ENCODE results near the gene CDK4. TPM values are rescaled to one million over a fixed set of nuclear protein-coding genes. Genes with fewer than 3 reads are reported as not detected.

Gene CDK4
- total and polyA plus RNA-seq, 4 donors = 69.7 to 115 (median 89.9) TPM

DNA sequence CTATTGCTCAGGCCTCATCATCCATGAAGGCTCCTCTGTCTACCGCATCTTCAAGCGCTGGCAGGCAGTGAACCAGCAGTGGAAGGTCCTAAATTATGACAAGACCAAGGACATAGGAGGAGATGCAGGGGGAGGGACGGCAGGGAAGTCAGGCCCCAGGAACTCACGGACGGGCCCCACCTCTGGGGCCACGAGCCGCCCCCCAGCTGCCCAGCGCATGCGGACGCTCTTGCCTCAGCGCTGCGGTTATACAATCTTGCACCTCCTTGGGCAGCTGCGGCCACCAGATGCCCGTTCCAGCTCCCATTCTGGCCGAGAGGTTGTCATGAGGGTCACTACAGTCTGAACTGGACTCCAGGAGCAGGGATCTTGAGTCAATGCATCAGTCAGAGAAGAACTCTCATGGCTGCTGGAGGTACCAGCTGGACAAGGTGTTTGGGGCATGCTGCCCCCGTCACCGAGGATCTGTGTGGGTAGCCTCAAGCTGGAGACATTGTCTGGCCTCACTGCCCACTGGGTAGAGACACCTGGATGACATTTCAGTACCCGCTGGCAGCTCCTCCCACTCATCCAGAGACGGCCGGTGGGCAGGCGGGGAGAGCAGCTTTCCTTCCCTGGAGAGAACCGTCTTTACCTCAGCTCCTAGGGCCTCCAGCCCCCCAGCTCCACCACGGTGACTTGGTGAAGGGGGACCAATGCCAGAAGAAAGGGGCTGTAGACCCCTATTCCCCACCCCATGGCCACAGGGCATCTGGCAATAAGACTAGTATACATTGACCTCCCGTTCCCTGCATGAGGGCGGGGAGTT, 6.6 kb upstream of the CDK4 start:
- H3K36me3 ChIP-seq (ENCODE audit: control insufficient read depth in 4 of 4, insufficient read depth in 4 of 4, low read length in 4 of 4) = peaks cover 0 to 12% (median 0%) of the 10 kb centered on the region in 4 donors
- DNase-seq = no peak
- H3K9me3 ChIP-seq (ENCODE audit: control insufficient read depth in 4 of 4, insufficient read depth in 3 of 4, low read length in 3 of 4) = peaks cover 0 to 5% (median 0%) of the 10 kb centered on the region in 4 donors
- TF ChIP-seq, protein P1, sequence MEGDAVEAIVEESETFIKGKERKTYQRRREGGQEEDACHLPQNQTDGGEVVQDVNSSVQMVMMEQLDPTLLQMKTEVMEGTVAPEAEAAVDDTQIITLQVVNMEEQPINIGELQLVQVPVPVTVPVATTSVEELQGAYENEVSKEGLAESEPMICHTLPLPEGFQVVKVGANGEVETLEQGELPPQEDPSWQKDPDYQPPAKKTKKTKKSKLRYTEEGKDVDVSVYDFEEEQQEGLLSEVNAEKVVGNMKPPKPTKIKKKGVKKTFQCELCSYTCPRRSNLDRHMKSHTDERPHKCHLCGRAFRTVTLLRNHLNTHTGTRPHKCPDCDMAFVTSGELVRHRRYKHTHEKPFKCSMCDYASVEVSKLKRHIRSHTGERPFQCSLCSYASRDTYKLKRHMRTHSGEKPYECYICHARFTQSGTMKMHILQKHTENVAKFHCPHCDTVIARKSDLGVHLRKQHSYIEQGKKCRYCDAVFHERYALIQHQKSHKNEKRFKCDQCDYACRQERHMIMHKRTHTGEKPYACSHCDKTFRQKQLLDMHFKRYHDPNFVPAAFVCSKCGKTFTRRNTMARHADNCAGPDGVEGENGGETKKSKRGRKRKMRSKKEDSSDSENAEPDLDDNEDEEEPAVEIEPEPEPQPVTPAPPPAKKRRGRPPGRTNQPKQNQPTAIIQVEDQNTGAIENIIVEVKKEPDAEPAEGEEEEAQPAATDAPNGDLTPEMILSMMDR (IDR thresholded peaks at IDR 0.05; ENCODE audit: control extremely low read depth, extremely low read depth) = no peak
- peaks cover 3 to 18% (median 5%) of the 10 kb centered on the region in 5 donors for H3K4me1 ChIP-seq (ENCODE audit: control insufficient read depth in 5 of 5, insufficient read depth in 5 of 5, low read length in 5 of 5)
- no peak overlapping the region for H3K4me3 ChIP-seq
- WGBS, 2 donors = 94 to 97% methylated on average over 25 of the region's 25 CpGs
- no peak overlapping the region for H3K9ac ChIP-seq (ENCODE audit: insufficient read depth in 1 of 2, low read length in 2 of 2)
- no peak overlapping the region for H3K27ac ChIP-seq (ENCODE audit: low read depth in 1 of 2, low read length in 1 of 2)
- peaks cover 0 to 13% (median 10%) of the 10 kb centered on the region in 3 donors for H3K27me3 ChIP-seq (ENCODE audit: control insufficient read depth in 3 of 3, insufficient read depth in 3 of 3, low read length in 2 of 3)
- no peak for ATAC-seq (ENCODE audit: insufficient read depth, low FRiP score)

DNA sequence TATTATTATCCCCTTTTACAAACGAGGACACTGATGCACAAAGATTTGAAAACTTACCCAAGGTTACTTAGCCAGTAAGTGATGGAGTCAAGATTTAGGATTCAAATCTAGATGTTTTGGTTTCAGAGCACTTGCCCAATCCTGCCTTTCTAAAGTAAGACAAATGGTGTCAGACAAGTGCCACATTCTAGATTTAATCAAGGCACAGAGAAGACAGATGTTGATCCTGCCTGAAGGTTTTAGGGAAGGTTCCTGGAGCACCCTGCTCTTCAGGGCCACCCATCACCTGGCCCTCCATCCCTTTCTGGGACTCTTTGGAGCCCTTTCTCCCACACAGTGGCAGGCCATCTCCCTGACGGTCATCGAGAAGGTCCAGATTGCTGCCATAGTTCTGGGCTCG, 5.7 kb upstream of the CDK4 start:
- TF ChIP-seq, protein P1 (IDR thresholded peaks at IDR 0.05; ENCODE audit: control extremely low read depth, extremely low read depth) = no peak
- no peak overlapping the region for H3K9ac ChIP-seq (ENCODE audit: insufficient read depth in 1 of 2, low read length in 2 of 2)
- H3K27me3 ChIP-seq (ENCODE audit: control insufficient read depth in 3 of 3, insufficient read depth in 3 of 3, low read length in 2 of 3) = peaks cover 0 to 3% (median under 1%) of the 10 kb centered on the region in 3 donors
- DNase-seq = no peak
- peaks cover 5 to 27% (median 8%) of the 10 kb centered on the region in 5 donors for H3K4me1 ChIP-seq (ENCODE audit: control insufficient read depth in 5 of 5, insufficient read depth in 5 of 5, low read length in 5 of 5)
- no peak overlapping the region for H3K4me3 ChIP-seq
- H3K36me3 ChIP-seq (ENCODE audit: control insufficient read depth in 4 of 4, insufficient read depth in 4 of 4, low read length in 4 of 4) = peaks cover 0 to 12% (median 0%) of the 10 kb centered on the region in 4 donors
- peaks cover 0 to 5% (median 0%) of the 10 kb centered on the region in 4 donors for H3K9me3 ChIP-seq (ENCODE audit: control insufficient read depth in 4 of 4, insufficient read depth in 3 of 4, low read length in 3 of 4)
- no peak overlapping the region for H3K27ac ChIP-seq (ENCODE audit: low read depth in 1 of 2, low read length in 1 of 2)
- ATAC-seq (ENCODE audit: insufficient read depth, low FRiP score) = no peak
- WGBS, 2 donors = 91 to 95% methylated on average over 4 of the region's 4 CpGs

DNA sequence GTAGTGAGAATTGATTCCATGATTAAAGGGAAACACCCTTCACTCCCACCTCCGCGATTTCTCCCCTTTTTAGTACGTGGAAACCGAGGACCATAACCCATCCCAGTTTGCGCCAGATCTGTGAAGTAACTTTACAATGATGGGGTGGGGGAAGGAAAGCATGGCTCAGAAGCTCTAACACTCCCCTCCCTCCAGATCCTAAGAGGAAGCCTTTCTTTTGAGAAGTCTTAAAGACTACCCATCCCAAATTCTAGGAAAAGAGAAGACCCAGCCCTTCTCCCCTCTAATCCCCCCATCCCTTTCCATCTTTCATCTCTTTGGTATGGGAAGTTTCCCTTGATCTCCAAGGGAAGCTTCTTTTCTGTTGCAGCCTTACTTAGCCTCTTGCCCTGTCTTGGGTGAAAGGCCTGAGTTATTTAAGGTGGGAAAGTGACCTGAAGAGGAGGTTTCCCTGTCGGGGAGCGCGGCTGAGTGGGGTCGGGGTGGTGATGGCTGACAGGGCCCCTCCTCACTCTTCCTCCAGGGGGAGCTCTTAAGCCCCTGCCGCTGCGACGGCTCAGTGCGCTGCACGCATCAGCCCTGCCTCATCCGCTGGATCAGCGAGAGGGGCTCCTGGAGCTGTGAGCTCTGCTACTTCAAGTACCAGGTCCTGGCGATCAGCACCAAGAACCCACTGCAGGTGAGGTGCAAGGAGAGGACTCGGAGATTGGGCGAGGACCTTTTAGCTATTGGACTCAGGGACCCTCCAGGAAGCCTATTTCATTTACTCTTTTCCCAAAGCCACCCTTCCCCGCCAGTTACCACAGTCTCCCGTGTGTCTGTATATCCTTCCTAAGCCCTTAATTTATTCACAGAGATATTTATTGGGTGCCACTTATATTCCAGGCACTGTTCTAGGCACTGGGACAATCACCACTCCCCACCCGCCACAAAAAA, 4.6 kb upstream of the CDK4 start:
- 32 to 46% methylated on average over 22 of the region's 22 CpGs for WGBS, 2 donors
- Histone ChIP-seq H3K27me3 (ENCODE audit: control insufficient read depth in 3 of 3, insufficient read depth in 3 of 3, low read length in 2 of 3) (no peaks in the 10 kb centered on the region), H3K4me1 (ENCODE audit: control insufficient read depth in 5 of 5, insufficient read depth in 5 of 5, low read length in 5 of 5) (peaks cover 5 to 30% (median 8%) of the 10 kb centered on the region in 5 donors), H3K27ac (ENCODE audit: low read depth in 1 of 2, low read length in 1 of 2) (no peak overlapping the region), H3K36me3 (ENCODE audit: control insufficient read depth in 4 of 4, insufficient read depth in 4 of 4, low read length in 4 of 4) (peaks cover 0 to 12% (median 2%) of the 10 kb centered on the region in 4 donors), H3K4me3 (no peak overlapping the region), H3K9ac (ENCODE audit: insufficient read depth in 1 of 2, low read length in 2 of 2) (no peak overlapping the region), H3K9me3 (ENCODE audit: control insufficient read depth in 4 of 4, insufficient read depth in 3 of 4, low read length in 3 of 4) (peaks cover 0 to 5% (median 0%) of the 10 kb centered on the region in 4 donors)
- peak in 1 of 3 donors; percentile 41 for DNase-seq
- no peak for ATAC-seq (ENCODE audit: insufficient read depth, low FRiP score)
- TF ChIP-seq, protein P1 (IDR thresholded peaks at IDR 0.05; ENCODE audit: control extremely low read depth, extremely low read depth) = peak; percentile 24
